ENCODE measurements around the gene MARCHF6.

- TF ChIP-seq CTCF (IDR thresholded peaks at IDR 0.05) = no peak
- TF ChIP-seq POLR2A (IDR thresholded peaks at IDR 0.05; ENCODE audit: low read depth) = no peak
- TF ChIP-seq POLR2AphosphoS5 (IDR thresholded peaks at IDR 0.05) = no peak
These were observed 44.7 kb upstream of the MARCHF6 start for GRCh38 chr5:10308844-10309243.
